GM18867 (cell line): ENCODE results near the gene PPP1CC.

Experiments
- ATAC-seq: cut with Tn5 transposase; IDR thresholded peaks from one replicate; pipeline ENCODE4 v1.9.1; 2021; ENCODE audit warnings: mild to moderate bottlenecking, moderate library complexity; ENCODE audit not compliant: unreplicated experiment

PPP1CC gene

DNA sequence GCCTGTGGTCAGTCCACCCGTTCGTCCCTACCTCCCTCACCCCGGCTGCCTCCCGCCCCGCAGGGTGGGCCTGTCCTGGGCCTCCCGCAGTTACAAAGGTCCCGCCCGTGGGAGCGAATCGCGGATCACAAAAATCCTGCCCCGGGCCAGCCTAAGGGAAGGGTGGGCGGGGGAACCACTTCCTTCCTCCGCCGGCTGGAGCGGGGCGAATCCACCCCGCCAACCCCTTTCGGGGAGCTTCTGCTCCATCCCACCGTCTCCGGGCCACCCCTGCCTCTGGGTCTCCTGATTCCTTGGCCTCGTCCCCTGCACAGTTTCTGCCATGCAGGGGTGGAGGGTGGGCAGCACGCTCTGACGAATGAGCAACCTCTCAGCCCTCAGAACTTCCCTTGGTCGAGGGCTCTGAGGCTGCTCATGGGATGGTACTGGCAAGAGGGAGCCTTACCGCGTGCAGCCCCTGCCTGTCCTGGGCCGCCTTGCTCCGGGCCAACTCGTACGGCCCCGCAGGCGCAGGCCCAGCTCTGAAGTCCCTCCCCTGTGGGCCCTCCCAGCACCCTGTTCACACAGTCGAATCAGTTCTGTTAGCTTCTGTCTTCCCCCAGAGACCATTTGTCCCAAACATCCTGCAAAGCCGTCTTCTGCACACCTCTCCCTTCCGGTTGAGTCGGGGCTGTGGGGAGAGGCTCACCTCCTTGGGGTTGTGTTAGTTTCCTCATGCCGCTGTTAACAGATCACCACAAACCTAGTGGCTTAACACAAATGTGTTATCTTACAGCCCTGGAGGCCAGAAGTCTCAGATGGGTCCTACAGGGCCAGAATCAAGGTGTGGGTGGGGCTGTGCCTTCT lies 53.2 kb downstream of the PPP1CC start:
- ATAC-seq: peak; percentile 49

GRCh38 chr12:110688446-110689280 lies 54.0 kb downstream of the PPP1CC start, which contains the start of gene HVCN1:
HVCN1 (minus strand) TSS chr12:110689115; CDS start chr12:110683245, 5,870 bp downstream.
- ATAC-seq: peak; percentile 22

GRCh38 chr12:110687396-110688169 lies 55.1 kb downstream of the PPP1CC start:
- ATAC-seq: no peak

GRCh38 chr12:110686294-110686903 lies 56.3 kb downstream of the PPP1CC start:
- no peak for ATAC-seq

DNA sequence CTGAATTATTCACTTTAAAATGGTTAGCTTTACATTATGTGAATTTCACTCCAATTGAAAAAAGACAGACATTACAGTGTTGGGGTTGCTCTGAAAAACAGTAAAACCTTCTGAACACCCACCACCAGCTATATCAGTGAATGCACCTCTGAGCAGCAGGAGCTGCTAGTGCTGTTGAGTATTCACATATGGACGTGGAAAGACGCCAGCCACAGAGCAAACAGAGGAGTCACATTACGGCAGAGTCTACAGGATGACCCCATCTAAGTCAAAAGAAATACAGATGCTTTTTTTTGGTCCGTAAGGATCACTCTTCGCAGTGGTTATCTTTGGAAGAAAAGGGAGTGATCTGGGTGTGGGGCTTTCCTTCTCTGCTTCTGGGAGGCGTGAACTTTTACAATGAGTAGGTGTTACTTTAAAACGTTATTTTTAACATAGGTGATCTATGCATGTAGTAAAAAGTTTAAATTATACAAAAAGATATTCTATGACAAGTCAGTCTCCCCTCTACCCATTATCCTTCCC lies 58.3 kb downstream of the PPP1CC start:
- no peak for ATAC-seq

DNA sequence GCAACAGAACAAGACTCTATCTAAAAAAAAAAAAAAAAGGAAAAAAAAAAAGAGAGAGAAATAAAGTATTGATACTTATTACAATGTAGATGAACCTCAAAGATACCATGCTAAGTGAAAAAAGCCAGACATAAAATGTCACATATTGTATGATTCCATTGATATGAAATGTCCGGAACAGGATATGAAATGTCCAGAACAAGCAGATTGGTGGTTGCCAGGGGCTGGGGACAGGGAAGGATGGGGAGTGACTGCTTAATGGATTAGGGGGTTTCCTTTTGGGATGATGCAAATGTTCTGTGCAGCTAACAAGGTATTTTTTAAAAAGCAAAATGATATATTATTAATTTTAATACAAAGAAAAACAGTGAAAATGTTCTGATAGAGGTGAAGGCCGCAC lies 58.8 kb downstream of the PPP1CC start:
- ATAC-seq: no peak

DNA sequence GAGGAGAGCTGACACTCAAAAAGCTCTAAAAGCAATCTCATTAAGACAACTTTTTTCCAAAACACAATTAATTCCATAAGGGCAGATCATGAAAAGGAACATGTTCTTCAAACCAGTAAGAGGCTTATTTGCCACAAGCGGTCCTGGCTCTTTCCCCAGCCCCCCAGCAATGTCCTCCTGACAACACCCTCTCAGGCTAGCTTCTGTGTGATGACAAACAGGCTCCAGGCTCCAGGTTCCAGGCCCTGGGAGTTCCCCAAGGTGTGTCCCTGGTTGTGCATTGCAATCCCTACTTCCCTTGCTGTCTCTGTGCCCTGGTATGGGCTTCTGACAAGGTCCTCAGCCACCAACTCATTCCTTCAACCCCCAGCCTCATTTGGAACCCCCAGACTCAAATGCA lies 62.7 kb downstream of the PPP1CC start:
- ATAC-seq: no peak

DNA sequence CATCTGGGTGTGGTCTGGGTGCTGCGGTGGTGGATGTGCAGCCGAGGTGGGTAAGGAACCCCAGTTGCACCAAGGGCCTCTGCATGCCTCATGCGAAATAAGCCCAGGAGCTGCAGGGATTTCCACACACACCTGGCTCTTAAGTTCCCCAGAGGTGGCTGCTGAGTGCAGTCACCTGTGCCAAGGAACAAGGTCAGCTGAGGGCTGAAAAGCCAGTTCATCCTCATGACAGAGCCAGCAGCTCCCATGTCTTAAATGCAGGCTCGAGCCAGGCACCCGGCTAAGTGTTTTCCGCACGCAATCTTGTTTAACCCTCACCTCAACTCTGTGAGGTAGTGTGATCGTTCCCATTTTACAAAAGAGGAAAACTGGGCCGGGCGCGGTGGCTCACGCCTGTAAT lies 63.5 kb downstream of the PPP1CC start:
- ATAC-seq: no peak

GRCh38 chr12:110677982-110678381 lies 64.7 kb downstream of the PPP1CC start:
- no peak for ATAC-seq

DNA sequence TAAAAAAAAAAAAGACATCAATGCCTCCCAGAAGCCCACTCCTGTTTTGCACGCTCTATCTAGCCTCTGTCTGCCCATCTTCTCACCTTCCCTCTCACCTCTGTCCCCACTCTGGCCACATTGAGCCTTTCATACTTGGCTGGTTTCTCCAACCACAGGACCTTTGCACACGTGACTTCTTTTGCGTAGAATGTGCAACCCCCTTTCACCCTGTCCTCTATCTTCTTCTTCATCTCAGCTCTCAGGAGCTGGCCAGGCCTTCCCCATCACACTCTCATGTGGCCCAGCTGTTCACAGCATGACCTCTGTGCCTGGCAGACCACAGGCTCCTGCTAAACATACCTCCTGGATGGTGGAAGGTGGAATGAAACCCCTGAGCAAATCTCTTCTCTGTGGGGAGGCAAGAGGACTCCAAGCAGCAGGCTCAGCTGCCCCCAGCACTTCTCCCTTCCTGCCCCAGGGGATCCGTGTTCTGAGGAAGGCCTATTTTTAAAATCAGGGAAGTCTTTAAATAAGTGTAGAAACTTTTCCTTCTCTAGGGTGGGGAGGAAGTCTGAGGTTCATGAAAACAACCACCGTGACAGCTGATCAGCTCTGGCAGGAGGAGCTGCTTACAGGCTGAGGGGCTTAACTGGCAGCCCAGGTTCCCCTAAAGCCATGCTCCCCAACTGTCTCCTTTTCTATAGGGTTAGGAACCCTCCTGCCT lies 65.3 kb downstream of the PPP1CC start:
- peak; percentile 81 for ATAC-seq

GRCh38 chr12:110676171-110676570 lies 66.5 kb downstream of the PPP1CC start:
- ATAC-seq: no peak

DNA sequence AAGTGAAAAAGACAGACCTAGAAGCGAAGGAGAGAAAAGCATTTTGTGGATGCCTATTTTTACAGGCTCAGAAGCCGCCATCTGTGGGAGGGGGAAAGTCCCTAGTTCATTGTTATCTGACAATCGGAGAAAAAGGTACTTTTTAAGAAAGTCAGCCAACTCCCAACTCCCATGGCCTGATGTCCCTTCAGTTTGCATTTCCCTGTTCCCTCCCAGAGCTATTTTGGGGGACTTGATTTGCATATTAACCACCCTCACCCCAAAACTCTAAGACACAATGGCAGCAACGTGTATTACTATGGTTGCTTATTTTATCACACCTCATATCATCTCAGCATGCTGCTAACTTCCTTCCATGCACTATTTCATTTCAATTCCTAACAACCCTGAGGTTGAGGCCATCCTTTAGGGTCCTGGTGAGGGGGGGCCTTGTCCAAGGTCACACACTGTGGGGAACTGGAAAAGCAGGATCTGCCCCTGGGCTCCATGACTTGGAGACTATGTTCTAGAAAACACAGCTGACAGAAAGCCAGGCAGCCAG lies 72.5 kb downstream of the PPP1CC start:
- ATAC-seq: peak; percentile 61
